HG02610 (cell line): ENCODE data around the gene SOST.

Experiments
- ATAC-seq: cut with Tn5 transposase; IDR thresholded peaks from one replicate; pipeline ENCODE4 v1.9.1; 2021; ENCODE audit warnings: mild to moderate bottlenecking, moderate library complexity; ENCODE audit not compliant: unreplicated experiment

The SOST gene

DNA sequence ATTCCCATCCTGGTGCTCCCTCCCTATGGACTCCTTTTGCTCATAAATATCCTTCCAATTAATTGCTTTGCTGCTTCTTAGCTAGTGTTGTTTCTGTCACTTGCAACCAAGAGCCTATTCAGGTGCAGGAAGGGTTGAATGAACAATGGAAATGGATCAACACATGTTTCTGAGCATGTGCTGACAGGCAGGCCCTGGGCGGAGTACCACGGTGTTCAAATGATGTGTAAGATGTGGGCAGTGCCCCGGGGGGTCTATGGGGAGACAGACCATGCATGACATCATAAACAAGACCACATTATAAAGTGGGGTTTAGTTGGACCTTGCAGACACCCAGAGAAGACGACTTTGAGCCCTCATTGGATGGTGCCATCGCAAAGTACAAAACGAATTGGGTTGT is 48.5 kb downstream of the SOST start:
- no peak for ATAC-seq

DNA sequence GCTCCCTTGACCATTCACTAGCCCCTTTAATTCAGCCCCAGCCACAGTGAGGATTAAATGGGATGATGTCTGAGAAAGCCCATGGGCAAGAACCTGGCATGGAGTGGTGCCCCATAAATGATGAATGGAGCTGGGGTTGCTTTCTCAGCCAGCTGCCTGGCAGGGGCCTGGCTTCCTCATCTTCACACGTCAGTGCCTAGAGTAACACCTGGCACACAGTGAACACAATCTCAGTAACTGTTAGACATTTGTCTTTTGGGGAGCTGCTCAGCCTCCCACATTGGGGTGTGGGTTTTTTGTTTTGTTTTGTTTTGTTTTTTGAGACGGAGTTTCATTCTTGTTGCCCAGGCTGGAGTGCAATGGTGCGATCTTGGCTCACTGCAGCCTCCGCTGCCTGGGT is 49.4 kb downstream of the SOST start:
- ATAC-seq: no peak

- no peak for ATAC-seq
Observed at GRCh38 chr17:43707184-43707583, 51.4 kb downstream of the SOST start.

GRCh38 chr17:43706235-43706634 is 52.4 kb downstream of the SOST start:
- no peak for ATAC-seq
